ENCODE measurements around the gene SMIM7.

GRCh38 chr19:16607819-16608218 lies 52.1 kb downstream of the SMIM7 start:
- TF ChIP-seq CTCF (IDR thresholded peaks at IDR 0.05), result no peak
- TF ChIP-seq POLR2A (IDR thresholded peaks at IDR 0.05), result no peak
